HG03095 (cell line): ENCODE data around the gene PDE3A.

ENCODE experiments used
- ATAC-seq: cut with Tn5 transposase; IDR thresholded peaks from one replicate; pipeline ENCODE4 v1.9.1; 2021; ENCODE audit warnings: moderate library complexity; ENCODE audit not compliant: unreplicated experiment

PDE3A gene

GRCh38 chr12:20453756-20454310 lies 85.5 kb downstream of the PDE3A start:
- no peak for ATAC-seq

- ATAC-seq, result no peak
These were observed 86.8 kb downstream of the PDE3A start for GRCh38 chr12:20455001-20455706.

GRCh38 chr12:20457582-20457981 lies 89.2 kb downstream of the PDE3A start:
- no peak for ATAC-seq

GRCh38 chr12:20458011-20458410 lies 89.7 kb downstream of the PDE3A start:
- no peak for ATAC-seq

- ATAC-seq, result no peak
These were observed 91.6 kb downstream of the PDE3A start for GRCh38 chr12:20459920-20460319.

GRCh38 chr12:20460956-20461355 lies 92.6 kb downstream of the PDE3A start:
- no peak for ATAC-seq

- no peak for ATAC-seq
These were observed 95.7 kb downstream of the PDE3A start for GRCh38 chr12:20463913-20464524.

- ATAC-seq, result no peak
These were observed 101.0 kb downstream of the PDE3A start for GRCh38 chr12:20469300-20469699.

GRCh38 chr12:20469756-20470155 lies 101.4 kb downstream of the PDE3A start:
- no peak for ATAC-seq

GRCh38 chr12:20472102-20472782 lies 103.9 kb downstream of the PDE3A start:
- no peak for ATAC-seq

GRCh38 chr12:20473133-20473532 lies 104.8 kb downstream of the PDE3A start:
- no peak for ATAC-seq

- ATAC-seq, result no peak
These were observed 105.7 kb downstream of the PDE3A start for GRCh38 chr12:20474016-20474415.

GRCh38 chr12:20474443-20474842 lies 106.1 kb downstream of the PDE3A start:
- no peak for ATAC-seq

- no peak for ATAC-seq
These were observed 107.2 kb downstream of the PDE3A start for GRCh38 chr12:20475542-20475941.

- ATAC-seq, result no peak
These were observed 108.2 kb downstream of the PDE3A start for GRCh38 chr12:20476551-20476950.

- no peak for ATAC-seq
These were observed 108.9 kb downstream of the PDE3A start for GRCh38 chr12:20477255-20477654.

GRCh38 chr12:20477672-20478071 lies 109.3 kb downstream of the PDE3A start:
- ATAC-seq, result no peak

- ATAC-seq, result no peak
These were observed 114.2 kb downstream of the PDE3A start for GRCh38 chr12:20482491-20483054.

- no peak for ATAC-seq
These were observed 115.4 kb downstream of the PDE3A start for GRCh38 chr12:20483776-20484175.

- ATAC-seq, result no peak
These were observed 117.9 kb downstream of the PDE3A start for GRCh38 chr12:20486233-20486632.

- no peak for ATAC-seq
These were observed 119.2 kb downstream of the PDE3A start for GRCh38 chr12:20487519-20487918.

- no peak for ATAC-seq
These were observed 121.3 kb downstream of the PDE3A start for GRCh38 chr12:20489645-20490044.
